Measurements from ENCODE around the gene TAS2R16.
"Not testable (repeated sequence)": the region's sequence is repeated elsewhere in the genome, so short reads cannot be mapped to it uniquely, and the experiment has no call there.

The TAS2R16 gene

GRCh38 chr7:122970740-122971725, 24.5 kb downstream of the TAS2R16 start:
- DNase-seq = peak; percentile 24

GRCh38 chr7:122968389-122968788, 27.1 kb downstream of the TAS2R16 start:
- no peak for DNase-seq

GRCh38 chr7:122965306-122965705, 30.2 kb downstream of the TAS2R16 start:
- DNase-seq = peak; percentile 88

GRCh38 chr7:122953678-122954077, 41.8 kb downstream of the TAS2R16 start:
- DNase-seq = not testable (repeated sequence)

GRCh38 chr7:122951006-122951405, 44.5 kb downstream of the TAS2R16 start:
- no peak for DNase-seq

GRCh38 chr7:122949186-122949585, 46.3 kb downstream of the TAS2R16 start:
- DNase-seq = no peak

All from NCI-H526 treated with DMSO at 0.1 percent for 48 hours (cell line).